HepG2 (cell line): ENCODE results near the gene ASIC2. TPM values are rescaled to one million over a fixed set of nuclear protein-coding genes. Genes with fewer than 3 reads are reported as not detected.

Experiments used
- ATAC-seq: fragments of 200-7000 bp; cut with Tn5 transposase; 3 replicates; pipeline ENCODE4 v1.9.1; 2020; ENCODE audit warnings: mild to moderate bottlenecking, moderate library complexity
- BruUV-seq: library from RNA; stranded (reverse); fragments of 400-500 nt; replicated peaks from 2 replicates; lab custom pipeline; 2021; lab: Mats Ljungman, UMichigan
- CTCF ChIA-PET: fragments of 300-600 bp; formaldehyde crosslinking; extraction: SDS; loops from one replicate; lab custom pipeline; 2021; ENCODE audit warnings: low total read pairs, inconsistent platforms, low intra/inter-chr PET ratio; lab: Yijun Ruan, JAX
- POLR2A ChIA-PET: fragments of 350-600 bp; sonication (Branson Sonifier 250); formaldehyde crosslinking; loops from one replicate; lab custom pipeline; 2020; ENCODE audit warnings: antibody characterized with exemption, inconsistent platforms; lab: Yijun Ruan, JAX
- DNase-seq: peaks from one replicate; pipeline ENCODE4 v3.0.0-alpha.2; 2015; ENCODE audit warnings: low spot score
- FAIRE-seq: peaks from 3 replicates; lab custom pipeline; 2011; peaks lifted over from hg19 to GRCh38; lab: Jason Lieb, UNC
- H2AFZ ChIP-seq: one replicate; pipeline ENCODE4 v1.6.1; 2011; ENCODE audit warnings: low read length, inconsistent platforms
- H3K27ac ChIP-seq: fragments of 300-600 bp; 3 replicates; pipeline ENCODE4 v1.8.0; 2011; ENCODE audit warnings: mixed run types, mild to moderate bottlenecking, mixed read lengths, low read length, inconsistent platforms; ENCODE audit not compliant: insufficient read depth; ENCODE audit errors: extremely low read length
- H3K27me3 ChIP-seq, 2 experiments: fragments of 200-600 bp in 1 of 2; 2 replicates in 1 of 2; 3 replicates in 1 of 2; pipeline versions ENCODE4 v1.6.0 to v1.8.0; 2011; ENCODE audit warnings: low read length in 2 of 2, mild to moderate bottlenecking in 2 of 2, moderate library complexity in 2 of 2, inconsistent platforms in 1 of 2; ENCODE audit not compliant: insufficient read depth in 2 of 2, control insufficient read depth in 1 of 2
- H3K36me3 ChIP-seq, 2 experiments: fragments of 200-600 bp in 1 of 2; replicated peaks in 1 of 2; 2 replicates in 1 of 2; 3 replicates in 1 of 2; pipeline versions ENCODE4 v1.5.1 to v1.8.0; 2011; ENCODE audit warnings: low read length in 2 of 2, inconsistent platforms in 1 of 2; ENCODE audit not compliant: insufficient read depth in 2 of 2, control insufficient read depth in 1 of 2
- H3K4me1 ChIP-seq: 2 replicates; pipeline ENCODE4 v1.5.1; 2012; ENCODE audit warnings: low read length, inconsistent platforms; ENCODE audit not compliant: insufficient read depth
- H3K4me2 ChIP-seq: 2 replicates; pipeline ENCODE4 v1.6.0; 2011; ENCODE audit warnings: low read depth, low read length, inconsistent platforms
- H3K4me3 ChIP-seq, 3 experiments: fragments of 200-600 bp in 1 of 3; sonication (generic), shearing (Covaris generic) in 1 of 3; replicated peaks in 1 of 3; 2 replicates each; pipeline ENCODE4 v1.5.1; 2011 to 2016; ENCODE audit warnings: low read length in 3 of 3, inconsistent platforms in 2 of 3, low read depth in 2 of 3, mild to moderate bottlenecking in 2 of 3, control low read depth in 1 of 3, mixed read lengths in 1 of 3; ENCODE audit not compliant: insufficient read depth in 1 of 3
- H3K79me2 ChIP-seq: one replicate; pipeline ENCODE4 v1.6.1; 2011; ENCODE audit warnings: low read length, inconsistent platforms; ENCODE audit not compliant: insufficient read depth
- H3K9ac ChIP-seq: 2 replicates; pipeline ENCODE4 v1.6.0; 2011; ENCODE audit warnings: mild to moderate bottlenecking, low read depth, low read length, inconsistent platforms; ENCODE audit not compliant: insufficient read depth
- H3K9me3 ChIP-seq: 2 replicates; pipeline ENCODE4 v1.5.1; 2012; ENCODE audit warnings: mild to moderate bottlenecking, low read length
- H4K20me1 ChIP-seq: 2 replicates; pipeline ENCODE4 v1.6.0; 2011; ENCODE audit warnings: inconsistent platforms, mild to moderate bottlenecking, low read length, moderate library complexity; ENCODE audit not compliant: insufficient read depth
- AKAP8 ChIP-seq: sonication (generic); formaldehyde crosslinking; IDR thresholded peaks from 2 replicates; pipeline ENCODE4 v1.5.1; 2020; ENCODE audit warnings: mild to moderate bottlenecking, missing genetic modification reagents
- ATAD3A ChIP-seq: sonication (generic); formaldehyde crosslinking; IDR thresholded peaks from 2 replicates; pipeline ENCODE4 v1.4.0; 2020; ENCODE audit warnings: missing genetic modification reagents
- GZF1 ChIP-seq: sonication (generic); formaldehyde crosslinking; IDR thresholded peaks from 2 replicates; pipeline ENCODE4 v1.5.1; 2020; ENCODE audit warnings: mild to moderate bottlenecking, missing genetic modification reagents
- HNRNPL ChIP-seq: fragments of 200-400 bp; formaldehyde crosslinking; IDR thresholded peaks from 2 replicates; pipeline ENCODE4 v1.6.1; 2017; ENCODE audit warnings: mild to moderate bottlenecking, low read depth, low read length
- JUND ChIP-seq: sonication (generic); formaldehyde crosslinking; IDR thresholded peaks from 2 replicates; pipeline ENCODE4 v1.8.0; 2022; ENCODE audit warnings: mild to moderate bottlenecking, missing genetic modification reagents
- NFRKB ChIP-seq: fragments of 450-650 bp; IDR thresholded peaks from 2 replicates; pipeline ENCODE4 v1.6.1; 2017
- RFXAP ChIP-seq: sonication (generic); formaldehyde crosslinking; IDR thresholded peaks from 2 replicates; pipeline ENCODE4 v1.4.0; 2020; ENCODE audit warnings: missing genetic modification reagents, borderline replicate concordance
- SP1 ChIP-seq, 2 experiments: fragments of 450-650 bp in 1 of 2; sonication (generic) in 1 of 2; formaldehyde crosslinking in 1 of 2; IDR thresholded peaks; 2 replicates each; pipeline versions ENCODE4 v1.4.0 to v1.6.1; 2016 to 2020; ENCODE audit warnings: missing genetic modification reagents in 1 of 2
- ZNF253 ChIP-seq: sonication (generic); formaldehyde crosslinking; IDR thresholded peaks from 2 replicates; pipeline ENCODE4 v1.8.0; 2022; ENCODE audit warnings: mild to moderate bottlenecking, missing genetic modification reagents, borderline replicate concordance
- ZNF572 ChIP-seq: sonication (generic); formaldehyde crosslinking; IDR thresholded peaks from 2 replicates; pipeline ENCODE4 v1.5.1; 2020; ENCODE audit warnings: mild to moderate bottlenecking, missing genetic modification reagents
- ZNF879 ChIP-seq: sonication (generic); formaldehyde crosslinking; IDR thresholded peaks from 2 replicates; pipeline ENCODE4 v1.8.1; 2023; ENCODE audit warnings: missing genetic modification reagents
- ZSCAN21 ChIP-seq: sonication (generic); formaldehyde crosslinking; IDR thresholded peaks from 2 replicates; pipeline ENCODE4 v1.8.0; 2022; ENCODE audit warnings: mild to moderate bottlenecking, missing genetic modification reagents, moderate library complexity, borderline replicate concordance
- WGBS: methylation state at CpG from one replicate; pipeline ENCODE4 v1.1.6; 2017; ENCODE audit warnings: low lambda C conversion rate; 5-methylcytosine and 5-hydroxymethylcytosine counted together
- in situ Hi-C: cut with HindIII; loops from 2 replicates; pipeline ENCODE4 v1.10.0; 2017; ENCODE audit warnings: low pct_unique_long_range_greater_than_20kb; ENCODE audit not compliant: extremely low pct_ligation_motif_present
- intact Hi-C: fragments of 100-400 bp; cut with micrococcal nuclease; formaldehyde crosslinking; loops from one replicate; pipeline ENCODE4 v1.10.0; 2022; ENCODE audit not compliant: unreplicated experiment
- polyA plus RNA-seq, 8 experiments: library from polyadenylated mRNA; depleted of rRNA in 3 of 8; stranded (reverse) in 7 of 8; unstranded in 1 of 8; fragments of >200 nt; fragmentation: Illumina TruSeq in 4 of 8; extraction: Trizol in 4 of 8; gene quantifications; 2 replicates each; pipeline versions ENCODE4 v1.2.1 to v1.2.3, GENCODE V29; 2011 to 2016; ENCODE audit warnings: low read depth in 4 of 8, missing spikeins in 1 of 8, mixed read lengths in 1 of 8; ENCODE audit not compliant: insufficient read depth in 1 of 8
- total RNA-seq, 5 experiments: library from RNA; depleted of rRNA; stranded (reverse); fragments of >200 nt; fragmentation: Illumina TruSeq; extraction: Trizol; gene quantifications; 2 replicates each; pipeline ENCODE4 v1.2.3, GENCODE V29; 2016; ENCODE audit warnings: low read depth in 1 of 5
- TF ChIP-seq, protein P1 (sequence below): IDR thresholded peaks from 2 replicates; pipeline ENCODE4 v1.6.1; 2016; ENCODE audit warnings: mild to moderate bottlenecking

The ASIC2 gene
- total and polyA plus RNA-seq, 2 of the 13 experiments (the other 11 are each of a cell fraction or from before 2014, with no cell fraction given) = not detected

DNA sequence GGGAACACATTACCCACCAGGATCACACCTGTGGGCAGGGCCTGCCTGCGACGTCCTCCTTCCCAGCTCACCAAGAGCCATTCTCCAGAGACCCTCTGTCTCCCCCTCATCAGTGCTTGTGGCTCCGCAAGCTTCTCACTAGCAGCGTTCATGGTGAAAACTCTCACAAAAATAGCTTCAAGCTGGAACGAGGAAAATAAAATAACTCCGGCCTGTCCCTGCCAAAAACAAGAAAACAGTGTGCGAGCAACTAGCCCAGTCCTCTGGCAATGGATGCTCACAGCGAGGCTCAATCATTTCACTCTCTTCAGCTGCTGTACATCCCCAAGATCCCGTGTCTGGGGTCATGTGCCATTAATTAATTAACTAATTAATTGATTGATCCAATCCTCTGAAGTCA is 283.5 kb downstream of the ASIC2 start:
- no TSS peak for BruUV-seq
- H3K27ac ChIP-seq = no peak overlapping the region
- H3K36me3 ChIP-seq = no peaks in the 10 kb centered on the region
- H3K9ac ChIP-seq = no peak overlapping the region
- ChIA-PET POLR2A (no interaction called here), CTCF (no interaction called here)
- no peaks in the 10 kb centered on the region for H3K9me3 ChIP-seq
- H4K20me1 ChIP-seq = no peaks in the 10 kb centered on the region
- no peak overlapping the region for H2AFZ ChIP-seq
- ATAC-seq (no peak), FAIRE-seq (no peak), DNase-seq (no peak)
- TF ChIP-seq, protein P1, sequence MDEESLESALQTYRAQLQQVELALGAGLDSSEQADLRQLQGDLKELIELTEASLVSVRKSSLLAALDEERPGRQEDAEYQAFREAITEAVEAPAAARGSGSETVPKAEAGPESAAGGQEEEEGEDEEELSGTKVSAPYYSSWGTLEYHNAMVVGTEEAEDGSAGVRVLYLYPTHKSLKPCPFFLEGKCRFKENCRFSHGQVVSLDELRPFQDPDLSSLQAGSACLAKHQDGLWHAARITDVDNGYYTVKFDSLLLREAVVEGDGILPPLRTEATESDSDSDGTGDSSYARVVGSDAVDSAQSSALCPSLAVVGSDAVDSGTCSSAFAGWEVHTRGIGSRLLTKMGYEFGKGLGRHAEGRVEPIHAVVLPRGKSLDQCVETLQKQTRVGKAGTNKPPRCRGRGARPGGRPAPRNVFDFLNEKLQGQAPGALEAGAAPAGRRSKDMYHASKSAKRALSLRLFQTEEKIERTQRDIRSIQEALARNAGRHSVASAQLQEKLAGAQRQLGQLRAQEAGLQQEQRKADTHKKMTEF = no peak
- TF ChIP-seq JUND (CRISPR knock-in tag) (no peak), ZSCAN21 (CRISPR knock-in tag) (no peak), RFXAP (CRISPR knock-in tag) (no peak), ATAD3A (no peak), ZNF572 (CRISPR knock-in tag) (no peak), GZF1 (CRISPR knock-in tag) (no peak), AKAP8 (CRISPR knock-in tag) (no peak), NFRKB (no peak), HNRNPL (no peak), SP1 (IDR thresholded peaks at IDR 0.05) (no peak), SP1 (CRISPR knock-in tag; IDR thresholded peaks at IDR 0.05) (no peak), ZNF253 (CRISPR knock-in tag) (no peak), ZNF879 (no peak)
- no peak overlapping the region for H3K4me3 ChIP-seq
- no peak overlapping the region for H3K4me2 ChIP-seq
- in situ Hi-C loops (no loop called here), intact Hi-C loops (no loop called here)
- H3K27me3 ChIP-seq = peaks cover 1 to 22% of the 10 kb centered on the region in 2 experiments; a peak in 3 of 5 replicates
- 56% methylated on average over 9 of the region's 9 CpGs for WGBS
- no peaks in the 10 kb centered on the region for H3K79me2 ChIP-seq
- H3K4me1 ChIP-seq = peaks cover 3% of the 10 kb centered on the region; the same call in 1 of the 2 replicates
